ENCODE data around the gene CDH22.

DNA sequence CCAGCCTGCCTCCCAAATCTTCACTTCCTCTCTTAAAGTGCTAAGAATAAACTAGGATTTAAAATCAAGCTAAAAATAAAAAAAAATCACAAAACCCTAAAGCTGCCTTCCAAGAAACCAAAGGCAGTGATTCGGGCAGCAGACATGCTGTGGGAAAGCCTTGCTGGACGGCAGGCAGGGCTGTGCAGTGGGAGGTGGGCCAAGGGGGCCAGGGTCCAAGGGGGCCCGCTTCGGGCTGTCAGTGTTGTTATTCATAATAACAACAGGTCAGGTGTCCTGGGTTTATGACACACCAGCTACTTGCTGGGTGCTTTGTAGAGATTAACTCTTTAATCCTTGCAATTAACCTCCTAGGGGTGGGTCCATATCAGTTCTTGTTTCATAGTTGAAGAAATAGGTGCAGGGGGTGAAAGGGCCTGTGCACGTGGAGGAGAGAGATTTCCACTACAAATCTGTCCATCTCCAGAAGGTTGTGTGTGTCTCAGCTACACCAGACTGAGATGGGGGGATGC lies 149.8 kb downstream of the CDH22 start:
- TF ChIP-seq, protein P1, sequence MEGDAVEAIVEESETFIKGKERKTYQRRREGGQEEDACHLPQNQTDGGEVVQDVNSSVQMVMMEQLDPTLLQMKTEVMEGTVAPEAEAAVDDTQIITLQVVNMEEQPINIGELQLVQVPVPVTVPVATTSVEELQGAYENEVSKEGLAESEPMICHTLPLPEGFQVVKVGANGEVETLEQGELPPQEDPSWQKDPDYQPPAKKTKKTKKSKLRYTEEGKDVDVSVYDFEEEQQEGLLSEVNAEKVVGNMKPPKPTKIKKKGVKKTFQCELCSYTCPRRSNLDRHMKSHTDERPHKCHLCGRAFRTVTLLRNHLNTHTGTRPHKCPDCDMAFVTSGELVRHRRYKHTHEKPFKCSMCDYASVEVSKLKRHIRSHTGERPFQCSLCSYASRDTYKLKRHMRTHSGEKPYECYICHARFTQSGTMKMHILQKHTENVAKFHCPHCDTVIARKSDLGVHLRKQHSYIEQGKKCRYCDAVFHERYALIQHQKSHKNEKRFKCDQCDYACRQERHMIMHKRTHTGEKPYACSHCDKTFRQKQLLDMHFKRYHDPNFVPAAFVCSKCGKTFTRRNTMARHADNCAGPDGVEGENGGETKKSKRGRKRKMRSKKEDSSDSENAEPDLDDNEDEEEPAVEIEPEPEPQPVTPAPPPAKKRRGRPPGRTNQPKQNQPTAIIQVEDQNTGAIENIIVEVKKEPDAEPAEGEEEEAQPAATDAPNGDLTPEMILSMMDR (conservative IDR thresholded peaks at IDR 0.05; ENCODE audit: low read depth in 2 of 2) = no peak
- TF ChIP-seq EZH2 (IDR thresholded peaks at IDR 0.05; ENCODE audit: low read depth, unreplicated experiment) (no peak), POLR2AphosphoS5 (IDR thresholded peaks at IDR 0.05; ENCODE audit: low read depth) (no peak), EZH2phosphoT487 (IDR thresholded peaks at IDR 0.05; ENCODE audit: unreplicated experiment) (no peak)
- TF ChIP-seq, protein P2, sequence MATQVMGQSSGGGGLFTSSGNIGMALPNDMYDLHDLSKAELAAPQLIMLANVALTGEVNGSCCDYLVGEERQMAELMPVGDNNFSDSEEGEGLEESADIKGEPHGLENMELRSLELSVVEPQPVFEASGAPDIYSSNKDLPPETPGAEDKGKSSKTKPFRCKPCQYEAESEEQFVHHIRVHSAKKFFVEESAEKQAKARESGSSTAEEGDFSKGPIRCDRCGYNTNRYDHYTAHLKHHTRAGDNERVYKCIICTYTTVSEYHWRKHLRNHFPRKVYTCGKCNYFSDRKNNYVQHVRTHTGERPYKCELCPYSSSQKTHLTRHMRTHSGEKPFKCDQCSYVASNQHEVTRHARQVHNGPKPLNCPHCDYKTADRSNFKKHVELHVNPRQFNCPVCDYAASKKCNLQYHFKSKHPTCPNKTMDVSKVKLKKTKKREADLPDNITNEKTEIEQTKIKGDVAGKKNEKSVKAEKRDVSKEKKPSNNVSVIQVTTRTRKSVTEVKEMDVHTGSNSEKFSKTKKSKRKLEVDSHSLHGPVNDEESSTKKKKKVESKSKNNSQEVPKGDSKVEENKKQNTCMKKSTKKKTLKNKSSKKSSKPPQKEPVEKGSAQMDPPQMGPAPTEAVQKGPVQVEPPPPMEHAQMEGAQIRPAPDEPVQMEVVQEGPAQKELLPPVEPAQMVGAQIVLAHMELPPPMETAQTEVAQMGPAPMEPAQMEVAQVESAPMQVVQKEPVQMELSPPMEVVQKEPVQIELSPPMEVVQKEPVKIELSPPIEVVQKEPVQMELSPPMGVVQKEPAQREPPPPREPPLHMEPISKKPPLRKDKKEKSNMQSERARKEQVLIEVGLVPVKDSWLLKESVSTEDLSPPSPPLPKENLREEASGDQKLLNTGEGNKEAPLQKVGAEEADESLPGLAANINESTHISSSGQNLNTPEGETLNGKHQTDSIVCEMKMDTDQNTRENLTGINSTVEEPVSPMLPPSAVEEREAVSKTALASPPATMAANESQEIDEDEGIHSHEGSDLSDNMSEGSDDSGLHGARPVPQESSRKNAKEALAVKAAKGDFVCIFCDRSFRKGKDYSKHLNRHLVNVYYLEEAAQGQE (IDR thresholded peaks at IDR 0.05; ENCODE audit: unreplicated experiment) = no peak

Measured in GM23338 (cell line).